KG1 (cell line): ENCODE results near the gene MPO.

Source experiments
- DNase-seq: peaks from one replicate; lab custom pipeline; 2025; lab: John Stamatoyannopoulos, UW

MPO gene

GRCh38 chr17:58280480-58281217 lies at the start of gene MPO:
Gene MPO (minus strand): TSS chr17:58280935. CDS start chr17:58280758, 177 bp downstream.
- DNase-seq, result no peak

- no peak for DNase-seq
Observed at GRCh38 chr17:58329810-58330537, 49.2 kb upstream of the MPO start.

GRCh38 chr17:58329035-58329809 lies 48.5 kb upstream of the MPO start:
- DNase-seq, result peak; percentile 92

GRCh38 chr17:58328195-58329034 lies 47.7 kb upstream of the MPO start, which contains the start of gene TSPOAP1:
Gene TSPOAP1 (minus strand): TSS chr17:58328795. CDS start chr17:58327920, 875 bp downstream.
- peak; percentile 89 for DNase-seq

- no peak for DNase-seq
Observed at GRCh38 chr17:58327363-58328194, 46.8 kb upstream of the MPO start.

GRCh38 chr17:58326609-58327362 lies 46.1 kb upstream of the MPO start:
- no peak for DNase-seq

GRCh38 chr17:58325976-58326468 lies 45.3 kb upstream of the MPO start:
- no peak for DNase-seq

- no peak for DNase-seq
Observed at GRCh38 chr17:58325289-58325726, 44.6 kb upstream of the MPO start.

- DNase-seq, result no peak
Observed at GRCh38 chr17:58324409-58325288, 43.9 kb upstream of the MPO start.

GRCh38 chr17:58324056-58324408 lies 43.3 kb upstream of the MPO start:
- DNase-seq, result no peak

- DNase-seq, result no peak
Observed at GRCh38 chr17:58323366-58324055, 42.8 kb upstream of the MPO start.

- no peak for DNase-seq
Observed at GRCh38 chr17:58322581-58323185, 41.9 kb upstream of the MPO start.

GRCh38 chr17:58321571-58322525 lies 41.1 kb upstream of the MPO start:
- no peak for DNase-seq

- no peak for DNase-seq
Observed at GRCh38 chr17:58320570-58321323, 40.0 kb upstream of the MPO start.

GRCh38 chr17:58320163-58320558 lies 39.4 kb upstream of the MPO start:
- DNase-seq, result no peak
